CD8-positive, alpha-beta memory T cell (primary cell): ENCODE data around the gene BCKDHB. TPM values are rescaled to one million over a fixed set of nuclear protein-coding genes. Genes with fewer than 3 reads are reported as not detected.

ENCODE experiments used
- CTCF ChIA-PET: fragments of 350-600 bp; sonication (Branson Sonifier 250); formaldehyde crosslinking; loops from one replicate; lab custom pipeline; 2021; ENCODE audit warnings: antibody characterized with exemption; lab: Charles Lee
- POLR2A ChIA-PET: fragments of 350-600 bp; sonication (Branson Sonifier 250); formaldehyde crosslinking; loops from one replicate; lab custom pipeline; 2021; ENCODE audit warnings: antibody characterized with exemption; lab: Charles Lee
- DNase-seq, 5 donors: peaks; one replicate each; pipeline versions ENCODE4 v3.0.0 to v3.0.0-alpha.2; 2020 to 2022; ENCODE audit warnings: mixed read lengths in 1 of 5
- H3K27ac ChIP-seq: one replicate; pipeline ENCODE4 v1.7.0; 2013; ENCODE audit warnings: low read depth, mild to moderate bottlenecking, low read length, moderate library complexity
- H3K27me3 ChIP-seq: 2 replicates; pipeline ENCODE4 v1.7.0; 2013; ENCODE audit warnings: low read length, mild to moderate bottlenecking; ENCODE audit not compliant: insufficient read depth, poor library complexity, severe bottlenecking
- H3K36me3 ChIP-seq: 2 replicates; pipeline ENCODE4 v1.7.0; 2013; ENCODE audit warnings: mild to moderate bottlenecking, low read length, moderate library complexity; ENCODE audit not compliant: insufficient read depth
- H3K4me1 ChIP-seq: 2 replicates; pipeline ENCODE4 v1.7.0; 2013; ENCODE audit warnings: mild to moderate bottlenecking, low read length, moderate library complexity; ENCODE audit not compliant: insufficient read depth
- H3K4me3 ChIP-seq: 2 replicates; pipeline ENCODE4 v1.7.0; 2013; ENCODE audit warnings: mild to moderate bottlenecking, low read length
- H3K9me3 ChIP-seq: 2 replicates; pipeline ENCODE4 v1.7.0; 2013; ENCODE audit warnings: mild to moderate bottlenecking, low read length
- H3K27ac Mint-ChIP-seq, 8 donors: one replicate each; pipeline ENCODE4 v1.8.0; 2020 to 2021; ENCODE audit warnings: mixed read lengths in 8 of 8, mild to moderate bottlenecking in 6 of 8, inconsistent platforms in 3 of 8, moderate library complexity in 3 of 8
- H3K27me3 Mint-ChIP-seq, 2 donors: one replicate each; pipeline ENCODE4 v1.8.0; 2020 to 2021; ENCODE audit warnings: mixed read lengths in 2 of 2, mild to moderate bottlenecking in 1 of 2, moderate library complexity in 1 of 2
- H3K36me3 Mint-ChIP-seq, 3 donors: one replicate each; pipeline ENCODE4 v1.8.0; 2020 to 2021; ENCODE audit warnings: mixed read lengths in 3 of 3, inconsistent platforms in 1 of 3, mild to moderate bottlenecking in 1 of 3
- H3K4me1 Mint-ChIP-seq, 3 donors: one replicate each; pipeline ENCODE4 v1.8.0; 2020 to 2021; ENCODE audit warnings: mixed read lengths in 3 of 3, inconsistent platforms in 1 of 3, mild to moderate bottlenecking in 1 of 3
- H3K4me3 Mint-ChIP-seq, 7 donors: one replicate each; pipeline ENCODE4 v1.8.0; 2020 to 2021; ENCODE audit warnings: mixed read lengths in 7 of 7, mild to moderate bottlenecking in 6 of 7, moderate library complexity in 4 of 7, inconsistent platforms in 2 of 7
- H3K9me3 Mint-ChIP-seq, 5 donors: one replicate each; pipeline ENCODE4 v1.8.0; 2020 to 2022; ENCODE audit warnings: mixed read lengths in 5 of 5, mild to moderate bottlenecking in 3 of 5, moderate library complexity in 2 of 5, inconsistent platforms in 1 of 5
- polyA plus RNA-seq: library from polyadenylated mRNA; unstranded; fragments of 300-500 nt; fragmentation: Illumina TruSeq; gene quantifications from one replicate; pipeline ENCODE4 v1.2.3, GENCODE V29; 2021
- total RNA-seq, 2 experiments: library from RNA; stranded (reverse); gene quantifications; one replicate each; pipeline ENCODE4 v1.2.3, GENCODE V29; 2021

Gene BCKDHB
- total and polyA plus RNA-seq, 3 experiments from 2014 or later: 14.4 to 19.8 (median 15.0) TPM

- no peak overlapping the region for H3K4me3 ChIP-seq
- Mint-ChIP-seq H3K9me3 (no peaks in the 10 kb centered on the region), H3K4me3 (no peak overlapping the region), H3K27me3 (no peaks in the 10 kb centered on the region), H3K4me1 (no peaks in the 10 kb centered on the region), H3K27ac (no peak overlapping the region), H3K36me3 (peaks cover 10 to 41% (median 10%) of the 10 kb centered on the region in 3 donors)
- H3K36me3 ChIP-seq: no peaks in the 10 kb centered on the region
- H3K27ac ChIP-seq: no peak overlapping the region
- H3K9me3 ChIP-seq: no peaks in the 10 kb centered on the region
- H3K27me3 ChIP-seq: no peaks in the 10 kb centered on the region
- POLR2A ChIA-PET: no interaction called here
- CTCF ChIA-PET: no interaction called here
- no peak for DNase-seq
- H3K4me1 ChIP-seq: no peaks in the 10 kb centered on the region
Observed at GRCh38 chr6:80173411-80173810, 66.9 kb downstream of the BCKDHB start.

DNA sequence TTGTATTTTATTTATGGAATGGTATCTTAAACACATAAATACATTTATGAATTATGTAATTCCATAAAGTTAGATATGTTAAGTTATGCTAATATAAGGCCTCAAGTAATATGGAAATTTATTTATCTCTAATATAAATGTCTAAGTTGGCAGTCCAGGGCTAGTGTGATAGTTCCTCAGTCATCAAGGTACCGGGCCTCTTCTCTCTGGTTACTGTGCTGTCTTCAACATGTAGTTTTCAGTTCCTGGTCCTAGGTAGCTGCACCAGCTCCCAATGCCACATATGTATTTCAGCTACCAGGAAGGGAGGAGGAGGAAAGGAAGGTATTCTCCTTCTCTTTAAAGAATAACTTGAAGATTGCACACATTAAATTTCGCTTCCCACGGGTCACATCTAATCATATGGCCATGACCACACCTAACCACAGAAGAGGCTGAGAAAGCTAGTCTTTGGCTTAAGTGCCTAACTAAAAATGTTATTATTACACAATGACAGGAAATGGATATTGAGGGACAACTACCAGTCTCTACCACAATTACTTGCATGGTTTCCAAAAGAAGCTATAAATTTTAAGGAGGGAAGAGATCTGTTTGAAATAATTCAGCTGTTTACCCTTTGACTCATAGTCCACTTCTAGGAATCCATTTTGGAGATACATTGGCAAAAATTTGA is 68.6 kb downstream of the BCKDHB start:
- CTCF ChIA-PET: no interaction called here
- POLR2A ChIA-PET: no interaction called here
- no peak overlapping the region for H3K4me3 Mint-ChIP-seq
- no peaks in the 10 kb centered on the region for H3K4me1 ChIP-seq
- H3K4me1 Mint-ChIP-seq: no peaks in the 10 kb centered on the region
- no peak for DNase-seq
- H3K4me3 ChIP-seq: no peak overlapping the region
- H3K9me3 Mint-ChIP-seq: no peaks in the 10 kb centered on the region
- H3K36me3 Mint-ChIP-seq: peaks cover 10 to 31% (median 10%) of the 10 kb centered on the region in 3 donors
- H3K27ac Mint-ChIP-seq: peak overlapping the region in 1 of 8 donors; percentile 22
- no peaks in the 10 kb centered on the region for H3K9me3 ChIP-seq
- H3K27ac ChIP-seq: no peak overlapping the region
- H3K27me3 ChIP-seq: no peaks in the 10 kb centered on the region
- no peaks in the 10 kb centered on the region for H3K27me3 Mint-ChIP-seq
- H3K36me3 ChIP-seq: no peaks in the 10 kb centered on the region

- Histone ChIP-seq H3K4me1 (no peaks in the 10 kb centered on the region), H3K27ac (no peak overlapping the region), H3K27me3 (no peaks in the 10 kb centered on the region), H3K9me3 (no peaks in the 10 kb centered on the region), H3K4me3 (no peak overlapping the region), H3K36me3 (no peaks in the 10 kb centered on the region)
- no peaks in the 10 kb centered on the region for H3K4me1 Mint-ChIP-seq
- no peak overlapping the region for H3K27ac Mint-ChIP-seq
- H3K36me3 Mint-ChIP-seq: peaks cover 11 to 15% (median 11%) of the 10 kb centered on the region in 3 donors
- no peak for DNase-seq
- no peak overlapping the region for H3K4me3 Mint-ChIP-seq
- no peaks in the 10 kb centered on the region for H3K27me3 Mint-ChIP-seq
- ChIA-PET CTCF (interaction anchor here (1.3 kb wide), 1 partner anchor 8 kb away, joined by 3 read pairs; no protein-coding TSS in a partner anchor), POLR2A (no interaction called here)
- H3K9me3 Mint-ChIP-seq: peaks cover 0 to 7% (median 2%) of the 10 kb centered on the region in 5 donors
Observed at GRCh38 chr6:80179695-80180094, 73.2 kb downstream of the BCKDHB start.

GRCh38 chr6:80181352-80182081 is 75.0 kb downstream of the BCKDHB start:
- H3K27ac Mint-ChIP-seq: no peak overlapping the region
- H3K27me3 ChIP-seq: no peaks in the 10 kb centered on the region
- no peaks in the 10 kb centered on the region for H3K4me1 Mint-ChIP-seq
- ChIA-PET POLR2A (no interaction called here), CTCF (no interaction called here)
- no peak overlapping the region for H3K4me3 ChIP-seq
- no peak overlapping the region for H3K4me3 Mint-ChIP-seq
- no peaks in the 10 kb centered on the region for H3K36me3 ChIP-seq
- peaks cover 5 to 24% (median 14%) of the 10 kb centered on the region in 3 donors for H3K36me3 Mint-ChIP-seq
- no peaks in the 10 kb centered on the region for H3K4me1 ChIP-seq
- no peaks in the 10 kb centered on the region for H3K27me3 Mint-ChIP-seq
- peaks cover 0 to 12% (median 8%) of the 10 kb centered on the region in 5 donors for H3K9me3 Mint-ChIP-seq
- H3K27ac ChIP-seq: no peak overlapping the region
- DNase-seq: no peak
- no peaks in the 10 kb centered on the region for H3K9me3 ChIP-seq

GRCh38 chr6:80182308-80182707 is 75.8 kb downstream of the BCKDHB start:
- H3K4me3 Mint-ChIP-seq: no peak overlapping the region
- no peak for DNase-seq
- H3K9me3 Mint-ChIP-seq: peaks cover 0 to 12% (median 9%) of the 10 kb centered on the region in 5 donors
- no peak overlapping the region for H3K4me3 ChIP-seq
- H3K27ac ChIP-seq: no peak overlapping the region
- H3K36me3 Mint-ChIP-seq: peaks cover 5 to 26% (median 14%) of the 10 kb centered on the region in 3 donors
- H3K4me1 Mint-ChIP-seq: no peaks in the 10 kb centered on the region
- H3K36me3 ChIP-seq: no peaks in the 10 kb centered on the region
- no peaks in the 10 kb centered on the region for H3K27me3 Mint-ChIP-seq
- no peaks in the 10 kb centered on the region for H3K4me1 ChIP-seq
- H3K27ac Mint-ChIP-seq: no peak overlapping the region
- CTCF ChIA-PET: no interaction called here
- H3K27me3 ChIP-seq: no peaks in the 10 kb centered on the region
- H3K9me3 ChIP-seq: no peaks in the 10 kb centered on the region
- POLR2A ChIA-PET: no interaction called here

- Mint-ChIP-seq H3K4me3 (no peak overlapping the region), H3K9me3 (peaks cover 0 to 12% (median 9%) of the 10 kb centered on the region in 5 donors), H3K27me3 (no peaks in the 10 kb centered on the region), H3K36me3 (peaks cover 5 to 33% (median 14%) of the 10 kb centered on the region in 3 donors), H3K4me1 (no peaks in the 10 kb centered on the region), H3K27ac (no peak overlapping the region)
- DNase-seq: no peak
- Histone ChIP-seq H3K4me3 (no peak overlapping the region), H3K4me1 (no peaks in the 10 kb centered on the region), H3K27me3 (no peaks in the 10 kb centered on the region), H3K36me3 (no peaks in the 10 kb centered on the region), H3K27ac (no peak overlapping the region), H3K9me3 (no peaks in the 10 kb centered on the region)
- POLR2A ChIA-PET: no interaction called here
- CTCF ChIA-PET: no interaction called here
Observed at GRCh38 chr6:80183019-80183795, 76.7 kb downstream of the BCKDHB start.

DNA sequence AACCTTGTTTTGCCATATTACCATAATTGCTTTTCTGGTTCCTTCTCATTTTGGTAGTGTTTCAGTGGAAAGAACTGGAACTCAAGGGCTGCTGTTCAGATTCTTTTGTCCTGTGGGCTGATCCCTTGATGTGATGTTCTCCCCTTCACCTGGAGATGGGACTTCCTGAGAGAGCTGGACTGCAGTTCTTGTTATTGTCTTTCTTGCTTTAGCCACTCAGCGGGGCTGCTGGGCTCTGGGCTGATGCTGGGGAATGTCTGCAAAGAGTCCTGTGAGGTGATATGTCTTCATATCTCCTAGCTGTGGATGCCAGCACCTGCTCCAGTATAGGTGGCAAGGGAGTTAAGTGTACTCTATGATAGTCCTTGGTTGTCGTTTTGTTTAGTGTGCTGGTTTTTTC is 79.0 kb downstream of the BCKDHB start:
- Mint-ChIP-seq H3K4me3 (no peak overlapping the region), H3K27ac (no peak overlapping the region), H3K36me3 (peaks cover 5 to 33% (median 14%) of the 10 kb centered on the region in 3 donors), H3K27me3 (no peaks in the 10 kb centered on the region), H3K9me3 (peaks cover 0 to 12% (median 9%) of the 10 kb centered on the region in 5 donors), H3K4me1 (no peaks in the 10 kb centered on the region)
- no peaks in the 10 kb centered on the region for H3K36me3 ChIP-seq
- CTCF ChIA-PET: no interaction called here
- no peaks in the 10 kb centered on the region for H3K27me3 ChIP-seq
- H3K4me1 ChIP-seq: no peaks in the 10 kb centered on the region
- no peak overlapping the region for H3K27ac ChIP-seq
- no peak for DNase-seq
- H3K9me3 ChIP-seq: no peaks in the 10 kb centered on the region
- H3K4me3 ChIP-seq: no peak overlapping the region
- POLR2A ChIA-PET: no interaction called here

DNA sequence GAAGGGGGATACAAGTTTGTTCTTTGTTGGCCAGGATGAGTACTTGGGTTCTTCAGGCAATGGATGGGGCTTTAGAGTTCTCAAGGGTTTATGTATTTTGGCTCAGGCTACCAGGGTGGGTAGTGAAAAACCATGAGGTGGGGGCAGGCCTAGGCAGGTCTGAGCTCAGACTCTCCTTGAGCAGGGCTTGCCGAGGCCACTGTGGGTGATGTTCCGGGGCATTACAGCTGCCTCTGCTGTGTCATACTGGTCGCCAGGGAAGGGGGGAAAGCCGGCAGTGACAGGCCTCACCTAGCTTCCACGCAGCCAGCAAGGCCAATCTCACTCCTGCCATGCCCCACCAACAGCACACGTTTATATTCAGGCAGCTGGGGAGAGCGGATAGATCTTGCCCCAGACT is 79.6 kb downstream of the BCKDHB start:
- ChIA-PET POLR2A (no interaction called here), CTCF (no interaction called here)
- Mint-ChIP-seq H3K9me3 (peaks cover 0 to 12% (median 9%) of the 10 kb centered on the region in 5 donors), H3K4me3 (no peak overlapping the region), H3K36me3 (peaks cover 5 to 33% (median 14%) of the 10 kb centered on the region in 3 donors), H3K4me1 (no peaks in the 10 kb centered on the region), H3K27me3 (no peaks in the 10 kb centered on the region), H3K27ac (no peak overlapping the region)
- no peak overlapping the region for H3K27ac ChIP-seq
- no peaks in the 10 kb centered on the region for H3K36me3 ChIP-seq
- H3K4me3 ChIP-seq: no peak overlapping the region
- no peaks in the 10 kb centered on the region for H3K27me3 ChIP-seq
- H3K4me1 ChIP-seq: no peaks in the 10 kb centered on the region
- no peak for DNase-seq
- H3K9me3 ChIP-seq: no peaks in the 10 kb centered on the region
